Mesenchymal stem cell (in vitro differentiated cells and primary cell): Measurements from ENCODE around the gene INPP4A.
"Not testable (repeated sequence)": the region's sequence is repeated elsewhere in the genome, so short reads cannot be mapped to it uniquely, and the experiment has no call there.

ENCODE experiments used
- DNase-seq: peaks from one replicate; pipeline ENCODE4 v3.0.0-alpha.2; 2013
- H2AFZ ChIP-seq: one replicate; pipeline ENCODE4 v1.6.1; 2013; ENCODE audit warnings: low read depth, mild to moderate bottlenecking, control low read depth, inconsistent platforms, low read length, moderate library complexity
- H2AK5ac ChIP-seq: 2 replicates; pipeline ENCODE4 v1.6.1; 2013; ENCODE audit warnings: low read length, moderate library complexity, mild to moderate bottlenecking, inconsistent platforms; ENCODE audit not compliant: severe bottlenecking
- H2BK120ac ChIP-seq: one replicate; pipeline ENCODE4 v1.6.1; 2013; ENCODE audit warnings: low read depth, mild to moderate bottlenecking, inconsistent platforms, low read length, moderate library complexity
- H2BK12ac ChIP-seq, 2 experiments: one replicate each; pipeline ENCODE4 v1.6.1; 2013; ENCODE audit warnings: inconsistent platforms in 2 of 2, low read length in 2 of 2, mild to moderate bottlenecking in 2 of 2, moderate library complexity in 2 of 2, control low read depth in 1 of 2
- H2BK15ac ChIP-seq: one replicate; pipeline ENCODE4 v1.6.1; 2013; ENCODE audit warnings: mild to moderate bottlenecking, low read depth, inconsistent platforms; ENCODE audit not compliant: poor library complexity, severe bottlenecking
- H2BK5ac ChIP-seq: 2 replicates; pipeline ENCODE4 v1.6.1; 2013; ENCODE audit warnings: low read depth, mild to moderate bottlenecking, low read length, control low read depth, inconsistent platforms; ENCODE audit not compliant: poor library complexity, severe bottlenecking
- H3K14ac ChIP-seq, 2 experiments: one replicate each; pipeline ENCODE4 v1.6.1; 2013; ENCODE audit warnings: inconsistent platforms in 2 of 2, low read length in 2 of 2, control low read depth in 1 of 2, mild to moderate bottlenecking in 1 of 2, moderate library complexity in 1 of 2
- H3K18ac ChIP-seq, 2 experiments: one replicate each; pipeline ENCODE4 v1.6.1; 2013; ENCODE audit warnings: inconsistent platforms in 2 of 2, low read length in 2 of 2, control low read depth in 1 of 2, low read depth in 1 of 2, mild to moderate bottlenecking in 1 of 2
- H3K23ac ChIP-seq, 2 experiments: one replicate each; pipeline ENCODE4 v1.6.1; 2013; ENCODE audit warnings: inconsistent platforms in 2 of 2, low read length in 2 of 2, mild to moderate bottlenecking in 2 of 2, moderate library complexity in 2 of 2, control low read depth in 1 of 2
- H3K27ac ChIP-seq: 2 replicates; pipeline ENCODE4 v1.5.1; 2013; ENCODE audit warnings: mild to moderate bottlenecking, moderate library complexity, low read length, control low read depth, inconsistent platforms; ENCODE audit not compliant: poor library complexity, severe bottlenecking
- H3K27me3 ChIP-seq, 2 experiments: 2 replicates each; pipeline versions ENCODE4 v1.6.1 to v1.7.0; 2013; ENCODE audit warnings: low read length in 2 of 2, mild to moderate bottlenecking in 2 of 2, moderate library complexity in 2 of 2, control low read depth in 1 of 2, inconsistent platforms in 1 of 2; ENCODE audit not compliant: control insufficient read depth in 1 of 2, insufficient read depth in 1 of 2
- H3K36me3 ChIP-seq, 2 experiments: 2 replicates each; pipeline versions ENCODE4 v1.6.1 to v1.7.0; 2013; ENCODE audit warnings: low read length in 2 of 2, control low read depth in 1 of 2, inconsistent platforms in 1 of 2, low read depth in 1 of 2, mild to moderate bottlenecking in 1 of 2; ENCODE audit not compliant: insufficient read depth in 2 of 2, control insufficient read depth in 1 of 2
- H3K4ac ChIP-seq, 2 experiments: one replicate each; pipeline ENCODE4 v1.6.1; 2013; ENCODE audit warnings: inconsistent platforms in 2 of 2, low read length in 2 of 2, mild to moderate bottlenecking in 2 of 2, moderate library complexity in 2 of 2, control low read depth in 1 of 2, low read depth in 1 of 2
- H3K4me1 ChIP-seq: 2 replicates; pipeline ENCODE4 v1.6.1; 2013; ENCODE audit warnings: low read depth, low read length, control low read depth; ENCODE audit not compliant: control insufficient read depth, insufficient read depth
- H3K4me2 ChIP-seq: 2 replicates; pipeline ENCODE4 v1.6.1; 2013; ENCODE audit warnings: low read length, mild to moderate bottlenecking, inconsistent platforms; ENCODE audit not compliant: poor library complexity, severe bottlenecking
- H3K4me3 ChIP-seq, 2 experiments: 2 replicates each; pipeline versions ENCODE4 v1.5.1 to v1.7.0; 2013; ENCODE audit warnings: low read length in 2 of 2, mild to moderate bottlenecking in 2 of 2, control low read depth in 1 of 2, low read depth in 1 of 2; ENCODE audit not compliant: insufficient read depth in 1 of 2
- H3K79me1 ChIP-seq: replicated peaks from 2 replicates; pipeline ENCODE4 v1.6.1; 2013; ENCODE audit warnings: mild to moderate bottlenecking, control low read depth, low read length, inconsistent platforms; ENCODE audit not compliant: poor library complexity, severe bottlenecking
- H3K9ac ChIP-seq: 2 replicates; pipeline ENCODE4 v1.7.0; 2013; ENCODE audit warnings: mild to moderate bottlenecking, low read length, moderate library complexity
- H3K9me3 ChIP-seq: 2 replicates; pipeline ENCODE4 v1.7.0; 2013; ENCODE audit warnings: mild to moderate bottlenecking, low read length; ENCODE audit not compliant: control insufficient read depth
- H4K8ac ChIP-seq: one replicate; pipeline ENCODE4 v1.6.1; 2013; ENCODE audit warnings: inconsistent platforms, mild to moderate bottlenecking, low read length, moderate library complexity
- H4K91ac ChIP-seq: one replicate; pipeline ENCODE4 v1.6.1; 2013; ENCODE audit warnings: mild to moderate bottlenecking, low read length, inconsistent platforms
- WGBS: methylation state at CpG from one replicate; pipeline ENCODE4 v1.1.7; 2013; ENCODE audit warnings: mixed read lengths; 5-methylcytosine and 5-hydroxymethylcytosine counted together

INPP4A gene

DNA sequence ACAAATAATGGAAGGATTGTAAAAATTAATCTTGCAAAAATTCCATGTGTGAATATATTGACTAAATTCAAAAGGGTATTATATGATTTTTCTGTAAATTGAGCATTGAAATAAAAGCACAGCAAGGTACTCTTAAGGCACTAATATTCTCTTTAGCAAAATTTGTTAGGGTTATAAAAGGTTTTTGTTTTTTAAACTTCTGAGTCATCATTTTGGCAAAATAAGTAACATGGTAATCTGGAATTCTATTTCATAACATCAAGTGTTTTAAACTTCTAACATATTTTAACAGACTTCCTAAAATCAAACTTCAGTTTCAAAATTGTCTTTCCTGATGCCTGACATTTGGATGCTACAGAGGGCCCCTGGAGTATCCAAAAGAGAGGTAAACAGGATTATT, 12.5 kb upstream of the INPP4A start:
- H2BK15ac ChIP-seq: no peak overlapping the region
- H3K4me2 ChIP-seq: no peak overlapping the region
- H3K9ac ChIP-seq: no peak overlapping the region
- H3K36me3 ChIP-seq: no peaks in the 10 kb centered on the region
- H2BK5ac ChIP-seq: no peak overlapping the region
- H3K27me3 ChIP-seq: peaks cover 0 to 3% of the 10 kb centered on the region in 2 experiments
- H2AFZ ChIP-seq: no peak overlapping the region
- no peak overlapping the region for H3K18ac ChIP-seq
- H3K9me3 ChIP-seq: peaks cover 19% of the 10 kb centered on the region
- no peak overlapping the region for H3K23ac ChIP-seq
- H3K14ac ChIP-seq: no peak overlapping the region
- no peaks in the 10 kb centered on the region for H3K79me1 ChIP-seq
- H2AK5ac ChIP-seq: no peak overlapping the region
- no peak overlapping the region for H2BK12ac ChIP-seq
- no peak overlapping the region for H4K8ac ChIP-seq
- no peak overlapping the region for H4K91ac ChIP-seq
- no peak overlapping the region for H3K4me3 ChIP-seq
- no peaks in the 10 kb centered on the region for H3K4me1 ChIP-seq
- no peak overlapping the region for H3K4ac ChIP-seq
- H2BK120ac ChIP-seq: no peak overlapping the region
- no peak overlapping the region for H3K27ac ChIP-seq
- DNase-seq: no peak

DNA sequence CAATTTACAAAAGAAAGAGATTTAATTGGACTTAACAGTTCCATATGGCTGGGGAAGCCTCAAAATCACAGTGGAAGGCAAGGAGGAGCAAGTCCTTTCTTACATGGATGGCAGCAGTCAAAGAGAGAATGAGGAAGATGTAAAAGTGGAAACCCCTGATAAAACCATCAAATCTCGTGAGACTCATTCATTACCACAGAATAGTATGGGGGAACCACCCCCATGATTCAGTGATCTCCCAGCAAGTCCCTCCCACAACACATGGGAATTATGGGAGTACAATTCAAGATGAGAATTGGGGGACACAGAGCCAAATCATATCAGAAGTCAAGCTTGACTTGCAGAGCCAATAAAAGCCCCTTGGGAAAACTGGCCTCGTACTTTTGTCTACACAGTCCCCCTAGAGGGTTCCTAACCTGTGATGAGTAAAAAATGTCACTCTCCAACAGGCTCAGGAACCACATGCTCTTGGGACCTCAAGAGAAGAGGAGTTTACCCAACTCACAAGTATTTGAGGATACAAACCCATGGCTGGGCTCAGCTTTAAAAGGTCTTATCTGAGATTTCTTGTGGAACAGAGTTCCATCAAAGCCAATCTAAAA, 11.2 kb upstream of the INPP4A start:
- 79% methylated on average over 2 of the region's 2 CpGs for WGBS
- no peak overlapping the region for H4K8ac ChIP-seq
- no peak overlapping the region for H4K91ac ChIP-seq
- H3K4me2 ChIP-seq: no peak overlapping the region
- no peak overlapping the region for H3K27ac ChIP-seq
- no peak for DNase-seq
- H3K23ac ChIP-seq: no peak overlapping the region
- no peaks in the 10 kb centered on the region for H3K4me1 ChIP-seq
- no peak overlapping the region for H3K18ac ChIP-seq
- peaks cover 0 to 3% of the 10 kb centered on the region in 2 experiments for H3K27me3 ChIP-seq
- no peak overlapping the region for H2BK12ac ChIP-seq
- no peak overlapping the region for H2BK120ac ChIP-seq
- H3K4me3 ChIP-seq: no peak overlapping the region
- no peak overlapping the region for H2AFZ ChIP-seq
- no peak overlapping the region for H2AK5ac ChIP-seq
- peaks cover 19% of the 10 kb centered on the region for H3K9me3 ChIP-seq
- H2BK15ac ChIP-seq: no peak overlapping the region
- H3K4ac ChIP-seq: no peak overlapping the region
- no peaks in the 10 kb centered on the region for H3K79me1 ChIP-seq
- H3K9ac ChIP-seq: no peak overlapping the region
- no peaks in the 10 kb centered on the region for H3K36me3 ChIP-seq
- H3K14ac ChIP-seq: no peak overlapping the region
- no peak overlapping the region for H2BK5ac ChIP-seq

DNA sequence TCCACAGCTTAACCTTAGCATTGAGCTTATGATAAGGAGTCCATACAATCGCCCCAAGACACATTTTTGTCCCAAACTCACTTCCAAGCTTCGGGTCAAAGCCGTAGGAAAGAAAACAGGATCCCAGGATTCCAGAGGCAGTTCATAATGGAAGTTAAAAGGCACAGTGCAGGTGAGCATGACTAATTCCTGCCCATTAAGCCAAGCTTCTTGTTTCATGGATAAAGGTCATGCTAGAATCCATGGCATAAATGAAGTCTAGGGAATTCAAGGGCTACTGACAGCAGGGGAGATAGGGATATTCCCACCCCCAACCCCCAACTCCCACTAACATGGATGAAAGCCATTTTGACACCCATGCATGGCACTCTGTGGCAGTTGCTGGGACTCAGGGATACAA, 10.2 kb upstream of the INPP4A start:
- Histone ChIP-seq H3K9ac (no peak overlapping the region), H4K8ac (no peak overlapping the region), H2BK15ac (no peak overlapping the region), H3K27me3 (peaks cover 0 to 3% of the 10 kb centered on the region in 2 experiments), H3K4me2 (no peak overlapping the region), H3K4me3 (no peak overlapping the region), H3K27ac (no peak overlapping the region), H3K79me1 (no peaks in the 10 kb centered on the region), H2BK120ac (no peak overlapping the region), H3K4me1 (no peaks in the 10 kb centered on the region), H3K36me3 (no peaks in the 10 kb centered on the region), H2AK5ac (no peak overlapping the region), H3K14ac (no peak overlapping the region), H2AFZ (no peak overlapping the region), H2BK5ac (no peak overlapping the region), H3K18ac (no peak overlapping the region), H2BK12ac (no peak overlapping the region), H3K9me3 (peaks cover 19% of the 10 kb centered on the region), H4K91ac (no peak overlapping the region), H3K4ac (no peak overlapping the region), H3K23ac (no peak overlapping the region)
- no peak for DNase-seq
- WGBS: 100% methylated on average over 1 of the region's 3 CpGs

DNA sequence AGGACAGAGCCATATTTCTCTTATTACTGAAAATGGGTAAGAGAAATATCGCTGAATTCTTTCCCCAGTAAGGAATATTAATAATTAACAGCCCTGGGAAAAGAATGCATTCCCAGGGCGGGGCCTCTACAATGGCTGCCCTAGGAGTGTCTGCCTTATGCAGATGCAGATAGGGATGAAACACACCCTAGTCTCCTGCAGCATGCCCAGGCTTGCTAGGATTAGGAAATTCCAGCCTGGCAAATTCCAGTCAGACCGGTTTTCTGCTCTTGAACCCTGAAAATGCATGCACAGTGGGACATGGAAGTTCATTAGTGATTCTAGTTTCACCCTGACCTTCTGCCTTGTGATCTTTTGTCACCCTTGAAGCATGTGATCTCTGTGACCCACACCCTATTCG, 9.0 kb upstream of the INPP4A start:
- not testable (repeated sequence) for H2BK15ac ChIP-seq, H3K4ac ChIP-seq

More for the DNA sequence above, 9.0 kb upstream of the INPP4A start:
- H3K9me3 ChIP-seq: peaks cover 19% of the 10 kb centered on the region
- H3K27me3 ChIP-seq, H4K91ac ChIP-seq, H3K36me3 ChIP-seq, H2BK12ac ChIP-seq, H2BK5ac ChIP-seq, H3K23ac ChIP-seq, H2BK120ac ChIP-seq, H3K4me2 ChIP-seq, H3K27ac ChIP-seq, H3K18ac ChIP-seq, H4K8ac ChIP-seq, H2AFZ ChIP-seq, H3K4me1 ChIP-seq, DNase-seq, H3K14ac ChIP-seq, H2AK5ac ChIP-seq, H3K79me1 ChIP-seq, H3K4me3 ChIP-seq, H3K9ac ChIP-seq: not testable (repeated sequence)
- WGBS: 88% methylated on average over 4 of the region's 4 CpGs
